H54 (cell line): Measurements from ENCODE around the gene HAPLN3.

Experiments
- DNase-seq: peaks from one replicate; pipeline ENCODE4 v3.0.0; 2011; ENCODE audit warnings: low spot score, mixed read lengths; ENCODE audit not compliant: insufficient read length
- FAIRE-seq: peaks from 3 replicates; lab custom pipeline; 2011; peaks lifted over from hg19 to GRCh38; lab: Jason Lieb, UNC
- POLR2A ChIP-seq: IDR thresholded peaks from 2 replicates; pipeline ENCODE4 v1.6.1; 2011; ENCODE audit warnings: low read depth, mild to moderate bottlenecking, low read length

Gene HAPLN3

GRCh38 chr15:88830016-88830415 lies 65.3 kb downstream of the HAPLN3 start:
- no peak for TF ChIP-seq POLR2A
- FAIRE-seq (no peak), DNase-seq (no peak)

- FAIRE-seq = no peak
- DNase-seq = no peak
- TF ChIP-seq POLR2A = no peak
Observed at GRCh38 chr15:88828791-88829190, 66.6 kb downstream of the HAPLN3 start.
